Measurements from ENCODE around the gene SLC16A8. TPM values are rescaled to one million over a fixed set of nuclear protein-coding genes. Genes with fewer than 3 reads are reported as not detected.

SLC16A8 gene
- total and polyA plus RNA-seq, 2 experiments from 2014 or later = 0.52 to 0.66 TPM

DNA sequence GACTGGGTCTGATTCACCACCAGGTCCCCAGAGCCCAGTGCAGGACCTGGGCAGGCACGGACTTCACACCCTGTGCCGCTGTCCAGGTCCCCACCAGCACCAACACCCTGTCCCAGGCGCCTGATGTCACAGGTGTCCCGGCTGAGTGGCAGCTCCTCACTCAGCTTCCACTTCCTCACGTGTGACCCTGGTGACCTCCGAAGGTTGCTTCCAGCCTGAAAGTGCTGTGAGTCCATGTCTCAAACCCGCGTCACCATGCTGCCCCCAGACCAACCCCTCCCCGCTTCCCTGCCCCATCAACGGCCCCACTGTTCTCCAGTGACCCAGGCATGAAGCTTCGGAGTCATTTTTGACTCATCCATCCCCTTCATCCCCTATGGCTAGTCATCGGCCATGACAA, 52.5 kb downstream of the SLC16A8 start:
- no peak for ATAC-seq
- Histone ChIP-seq H3K79me2 (replicated peaks; ENCODE audit: insufficient read depth) (no peaks in the 10 kb centered on the region), H3K36me3 (ENCODE audit: insufficient read depth) (no peaks in the 10 kb centered on the region), H3K4me2 (no peak overlapping the region), H3K27me3 (ENCODE audit: insufficient read depth) (no peaks in the 10 kb centered on the region), H3K27ac (ENCODE audit: low read depth) (no peak overlapping the region), H3K4me3 (no peak overlapping the region), H2AFZ (no peak overlapping the region), H3F3A (replicated peaks; ENCODE audit: low read depth) (0 out of 2 replicates have a peak, but pooled peaks cover 3% of the 10 kb centered on the region), H3K9me2 (ENCODE audit: insufficient read depth) (no peaks in the 10 kb centered on the region), H4K20me1 (replicated peaks; ENCODE audit: insufficient read depth) (no peaks in the 10 kb centered on the region), H3K4me1 (ENCODE audit: insufficient read depth) (peaks cover 17% of the 10 kb centered on the region; the same call in 1 of the 2 replicates)
- peaks cover 32% of the 10 kb centered on the region for H3K4me1 Mint-ChIP-seq
- peaks cover 25% of the 10 kb centered on the region for H3K27me3 Mint-ChIP-seq (ENCODE audit: insufficient read depth, low read depth, poor library complexity)
- no peak for DNase-seq (ENCODE audit: low spot score)
- no peak overlapping the region for H3K27ac Mint-ChIP-seq
- TF ChIP-seq EZH2 (IDR thresholded peaks at IDR 0.05; ENCODE audit: low read depth, unreplicated experiment) (no peak), EZH2phosphoT487 (IDR thresholded peaks at IDR 0.05; ENCODE audit: unreplicated experiment) (no peak), POLR2AphosphoS5 (IDR thresholded peaks at IDR 0.05; ENCODE audit: low read depth) (no peak), CREB1 (CRISPR knock-in tag; IDR thresholded peaks at IDR 0.05; ENCODE audit: low read depth) (no peak), ZNF331 (CRISPR knock-in tag; IDR thresholded peaks at IDR 0.05; ENCODE audit: low read depth) (no peak), ZNF114 (CRISPR knock-in tag; IDR thresholded peaks at IDR 0.05) (no peak), NANOG (IDR thresholded peaks at IDR 0.05; ENCODE audit: borderline replicate concordance) (no peak)
- TF ChIP-seq, protein P1, sequence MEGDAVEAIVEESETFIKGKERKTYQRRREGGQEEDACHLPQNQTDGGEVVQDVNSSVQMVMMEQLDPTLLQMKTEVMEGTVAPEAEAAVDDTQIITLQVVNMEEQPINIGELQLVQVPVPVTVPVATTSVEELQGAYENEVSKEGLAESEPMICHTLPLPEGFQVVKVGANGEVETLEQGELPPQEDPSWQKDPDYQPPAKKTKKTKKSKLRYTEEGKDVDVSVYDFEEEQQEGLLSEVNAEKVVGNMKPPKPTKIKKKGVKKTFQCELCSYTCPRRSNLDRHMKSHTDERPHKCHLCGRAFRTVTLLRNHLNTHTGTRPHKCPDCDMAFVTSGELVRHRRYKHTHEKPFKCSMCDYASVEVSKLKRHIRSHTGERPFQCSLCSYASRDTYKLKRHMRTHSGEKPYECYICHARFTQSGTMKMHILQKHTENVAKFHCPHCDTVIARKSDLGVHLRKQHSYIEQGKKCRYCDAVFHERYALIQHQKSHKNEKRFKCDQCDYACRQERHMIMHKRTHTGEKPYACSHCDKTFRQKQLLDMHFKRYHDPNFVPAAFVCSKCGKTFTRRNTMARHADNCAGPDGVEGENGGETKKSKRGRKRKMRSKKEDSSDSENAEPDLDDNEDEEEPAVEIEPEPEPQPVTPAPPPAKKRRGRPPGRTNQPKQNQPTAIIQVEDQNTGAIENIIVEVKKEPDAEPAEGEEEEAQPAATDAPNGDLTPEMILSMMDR (conservative IDR thresholded peaks at IDR 0.05; ENCODE audit: low read depth in 2 of 2) = no peak
- TF ChIP-seq, protein P2, sequence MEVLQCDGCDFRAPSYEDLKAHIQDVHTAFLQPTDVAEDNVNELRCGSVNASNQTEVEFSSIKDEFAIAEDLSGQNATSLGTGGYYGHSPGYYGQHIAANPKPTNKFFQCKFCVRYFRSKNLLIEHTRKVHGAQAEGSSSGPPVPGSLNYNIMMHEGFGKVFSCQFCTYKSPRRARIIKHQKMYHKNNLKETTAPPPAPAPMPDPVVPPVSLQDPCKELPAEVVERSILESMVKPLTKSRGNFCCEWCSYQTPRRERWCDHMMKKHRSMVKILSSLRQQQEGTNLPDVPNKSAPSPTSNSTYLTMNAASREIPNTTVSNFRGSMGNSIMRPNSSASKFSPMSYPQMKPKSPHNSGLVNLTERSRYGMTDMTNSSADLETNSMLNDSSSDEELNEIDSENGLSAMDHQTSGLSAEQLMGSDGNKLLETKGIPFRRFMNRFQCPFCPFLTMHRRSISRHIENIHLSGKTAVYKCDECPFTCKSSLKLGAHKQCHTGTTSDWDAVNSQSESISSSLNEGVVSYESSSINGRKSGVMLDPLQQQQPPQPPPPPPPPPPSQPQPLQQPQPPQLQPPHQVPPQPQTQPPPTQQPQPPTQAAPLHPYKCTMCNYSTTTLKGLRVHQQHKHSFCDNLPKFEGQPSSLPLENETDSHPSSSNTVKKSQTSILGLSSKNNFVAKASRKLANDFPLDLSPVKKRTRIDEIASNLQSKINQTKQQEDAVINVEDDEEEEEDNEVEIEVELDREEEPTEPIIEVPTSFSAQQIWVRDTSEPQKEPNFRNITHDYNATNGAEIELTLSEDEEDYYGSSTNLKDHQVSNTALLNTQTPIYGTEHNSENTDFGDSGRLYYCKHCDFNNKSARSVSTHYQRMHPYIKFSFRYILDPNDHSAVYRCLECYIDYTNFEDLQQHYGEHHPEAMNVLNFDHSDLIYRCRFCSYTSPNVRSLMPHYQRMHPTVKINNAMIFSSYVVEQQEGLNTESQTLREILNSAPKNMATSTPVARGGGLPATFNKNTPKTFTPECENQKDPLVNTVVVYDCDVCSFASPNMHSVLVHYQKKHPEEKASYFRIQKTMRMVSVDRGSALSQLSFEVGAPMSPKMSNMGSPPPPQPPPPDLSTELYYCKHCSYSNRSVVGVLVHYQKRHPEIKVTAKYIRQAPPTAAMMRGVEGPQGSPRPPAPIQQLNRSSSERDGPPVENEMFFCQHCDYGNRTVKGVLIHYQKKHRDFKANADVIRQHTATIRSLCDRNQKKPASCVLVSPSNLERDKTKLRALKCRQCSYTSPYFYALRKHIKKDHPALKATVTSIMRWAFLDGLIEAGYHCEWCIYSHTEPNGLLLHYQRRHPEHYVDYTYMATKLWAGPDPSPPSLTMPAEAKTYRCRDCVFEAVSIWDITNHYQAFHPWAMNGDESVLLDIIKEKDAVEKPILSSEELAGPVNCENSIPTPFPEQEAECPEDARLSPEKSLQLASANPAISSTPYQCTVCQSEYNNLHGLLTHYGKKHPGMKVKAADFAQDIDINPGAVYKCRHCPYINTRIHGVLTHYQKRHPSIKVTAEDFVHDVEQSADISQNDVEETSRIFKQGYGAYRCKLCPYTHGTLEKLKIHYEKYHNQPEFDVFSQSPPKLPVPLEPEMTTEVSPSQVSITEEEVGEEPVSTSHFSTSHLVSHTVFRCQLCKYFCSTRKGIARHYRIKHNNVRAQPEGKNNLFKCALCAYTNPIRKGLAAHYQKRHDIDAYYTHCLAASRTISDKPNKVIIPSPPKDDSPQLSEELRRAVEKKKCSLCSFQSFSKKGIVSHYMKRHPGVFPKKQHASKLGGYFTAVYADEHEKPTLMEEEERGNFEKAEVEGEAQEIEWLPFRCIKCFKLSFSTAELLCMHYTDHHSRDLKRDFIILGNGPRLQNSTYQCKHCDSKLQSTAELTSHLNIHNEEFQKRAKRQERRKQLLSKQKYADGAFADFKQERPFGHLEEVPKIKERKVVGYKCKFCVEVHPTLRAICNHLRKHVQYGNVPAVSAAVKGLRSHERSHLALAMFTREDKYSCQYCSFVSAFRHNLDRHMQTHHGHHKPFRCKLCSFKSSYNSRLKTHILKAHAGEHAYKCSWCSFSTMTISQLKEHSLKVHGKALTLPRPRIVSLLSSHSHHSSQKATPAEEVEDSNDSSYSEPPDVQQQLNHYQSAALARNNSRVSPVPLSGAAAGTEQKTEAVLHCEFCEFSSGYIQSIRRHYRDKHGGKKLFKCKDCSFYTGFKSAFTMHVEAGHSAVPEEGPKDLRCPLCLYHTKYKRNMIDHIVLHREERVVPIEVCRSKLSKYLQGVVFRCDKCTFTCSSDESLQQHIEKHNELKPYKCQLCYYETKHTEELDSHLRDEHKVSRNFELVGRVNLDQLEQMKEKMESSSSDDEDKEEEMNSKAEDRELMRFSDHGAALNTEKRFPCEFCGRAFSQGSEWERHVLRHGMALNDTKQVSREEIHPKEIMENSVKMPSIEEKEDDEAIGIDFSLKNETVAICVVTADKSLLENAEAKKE (CRISPR knock-in tag; IDR thresholded peaks at IDR 0.05) = no peak
- TF ChIP-seq, protein P3, sequence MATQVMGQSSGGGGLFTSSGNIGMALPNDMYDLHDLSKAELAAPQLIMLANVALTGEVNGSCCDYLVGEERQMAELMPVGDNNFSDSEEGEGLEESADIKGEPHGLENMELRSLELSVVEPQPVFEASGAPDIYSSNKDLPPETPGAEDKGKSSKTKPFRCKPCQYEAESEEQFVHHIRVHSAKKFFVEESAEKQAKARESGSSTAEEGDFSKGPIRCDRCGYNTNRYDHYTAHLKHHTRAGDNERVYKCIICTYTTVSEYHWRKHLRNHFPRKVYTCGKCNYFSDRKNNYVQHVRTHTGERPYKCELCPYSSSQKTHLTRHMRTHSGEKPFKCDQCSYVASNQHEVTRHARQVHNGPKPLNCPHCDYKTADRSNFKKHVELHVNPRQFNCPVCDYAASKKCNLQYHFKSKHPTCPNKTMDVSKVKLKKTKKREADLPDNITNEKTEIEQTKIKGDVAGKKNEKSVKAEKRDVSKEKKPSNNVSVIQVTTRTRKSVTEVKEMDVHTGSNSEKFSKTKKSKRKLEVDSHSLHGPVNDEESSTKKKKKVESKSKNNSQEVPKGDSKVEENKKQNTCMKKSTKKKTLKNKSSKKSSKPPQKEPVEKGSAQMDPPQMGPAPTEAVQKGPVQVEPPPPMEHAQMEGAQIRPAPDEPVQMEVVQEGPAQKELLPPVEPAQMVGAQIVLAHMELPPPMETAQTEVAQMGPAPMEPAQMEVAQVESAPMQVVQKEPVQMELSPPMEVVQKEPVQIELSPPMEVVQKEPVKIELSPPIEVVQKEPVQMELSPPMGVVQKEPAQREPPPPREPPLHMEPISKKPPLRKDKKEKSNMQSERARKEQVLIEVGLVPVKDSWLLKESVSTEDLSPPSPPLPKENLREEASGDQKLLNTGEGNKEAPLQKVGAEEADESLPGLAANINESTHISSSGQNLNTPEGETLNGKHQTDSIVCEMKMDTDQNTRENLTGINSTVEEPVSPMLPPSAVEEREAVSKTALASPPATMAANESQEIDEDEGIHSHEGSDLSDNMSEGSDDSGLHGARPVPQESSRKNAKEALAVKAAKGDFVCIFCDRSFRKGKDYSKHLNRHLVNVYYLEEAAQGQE (IDR thresholded peaks at IDR 0.05; ENCODE audit: unreplicated experiment) = no peak
- TF ChIP-seq, protein P4, sequence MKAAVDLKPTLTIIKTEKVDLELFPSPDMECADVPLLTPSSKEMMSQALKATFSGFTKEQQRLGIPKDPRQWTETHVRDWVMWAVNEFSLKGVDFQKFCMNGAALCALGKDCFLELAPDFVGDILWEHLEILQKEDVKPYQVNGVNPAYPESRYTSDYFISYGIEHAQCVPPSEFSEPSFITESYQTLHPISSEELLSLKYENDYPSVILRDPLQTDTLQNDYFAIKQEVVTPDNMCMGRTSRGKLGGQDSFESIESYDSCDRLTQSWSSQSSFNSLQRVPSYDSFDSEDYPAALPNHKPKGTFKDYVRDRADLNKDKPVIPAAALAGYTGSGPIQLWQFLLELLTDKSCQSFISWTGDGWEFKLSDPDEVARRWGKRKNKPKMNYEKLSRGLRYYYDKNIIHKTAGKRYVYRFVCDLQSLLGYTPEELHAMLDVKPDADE (IDR thresholded peaks at IDR 0.05) = no peak
- H3K9me3 Mint-ChIP-seq = no peaks in the 10 kb centered on the region
- no peaks in the 10 kb centered on the region; the same call in 2 of the 3 replicates for H3K36me3 Mint-ChIP-seq (ENCODE audit: low read depth)
- H3K4me3 Mint-ChIP-seq = no peak overlapping the region
